D721Med (cell line): ENCODE data around the gene RARRES1.

Experiments
- DNase-seq: peaks from one replicate; pipeline ENCODE4 v3.0.0; 2011; ENCODE audit warnings: low spot score; ENCODE audit not compliant: insufficient read length
- FAIRE-seq: peaks from 2 replicates; lab custom pipeline; 2011; peaks lifted over from hg19 to GRCh38; lab: Jason Lieb, UNC
- CTCF ChIP-seq: IDR thresholded peaks from 2 replicates; pipeline ENCODE4 v1.5.1; 2012; ENCODE audit warnings: mild to moderate bottlenecking, control low read depth; ENCODE audit not compliant: insufficient read depth; ENCODE audit errors: missing control alignments

Gene RARRES1

GRCh38 chr3:158737410-158737809 is 5.2 kb upstream of the RARRES1 start:
- FAIRE-seq, result no peak
- TF ChIP-seq CTCF, result no peak
- no peak for DNase-seq

GRCh38 chr3:158735296-158736033 is 3.2 kb upstream of the RARRES1 start:
- DNase-seq (no peak), FAIRE-seq (no peak)
- TF ChIP-seq CTCF, result no peak

- no peak for TF ChIP-seq CTCF
- DNase-seq, result no peak
- FAIRE-seq, result no peak
Observed at GRCh38 chr3:158733656-158734055, 1.4 kb upstream of the RARRES1 start.

GRCh38 chr3:158732856-158733200 is 571 bp upstream of the RARRES1 start:
- no peak for FAIRE-seq
- no peak for DNase-seq
- TF ChIP-seq CTCF, result no peak

- DNase-seq (no peak), FAIRE-seq (no peak)
- no peak for TF ChIP-seq CTCF
Observed at GRCh38 chr3:158731486-158731885, 771 bp downstream of the RARRES1 start.

GRCh38 chr3:158728851-158729250 is 3.4 kb downstream of the RARRES1 start:
- FAIRE-seq (no peak), DNase-seq (no peak)
- TF ChIP-seq CTCF, result no peak

GRCh38 chr3:158728061-158728377 is 4.2 kb downstream of the RARRES1 start:
- no peak for TF ChIP-seq CTCF
- DNase-seq, result no peak
- no peak for FAIRE-seq
